ENCODE results near the gene CDC16. TPM values are rescaled to one million over a fixed set of nuclear protein-coding genes. Genes with fewer than 3 reads are reported as not detected.

Gene CDC16
- total and polyA plus RNA-seq, 2 of the 4 experiments (the other 2 are of a cell fraction): 41.6 to 66.6 TPM

DNA sequence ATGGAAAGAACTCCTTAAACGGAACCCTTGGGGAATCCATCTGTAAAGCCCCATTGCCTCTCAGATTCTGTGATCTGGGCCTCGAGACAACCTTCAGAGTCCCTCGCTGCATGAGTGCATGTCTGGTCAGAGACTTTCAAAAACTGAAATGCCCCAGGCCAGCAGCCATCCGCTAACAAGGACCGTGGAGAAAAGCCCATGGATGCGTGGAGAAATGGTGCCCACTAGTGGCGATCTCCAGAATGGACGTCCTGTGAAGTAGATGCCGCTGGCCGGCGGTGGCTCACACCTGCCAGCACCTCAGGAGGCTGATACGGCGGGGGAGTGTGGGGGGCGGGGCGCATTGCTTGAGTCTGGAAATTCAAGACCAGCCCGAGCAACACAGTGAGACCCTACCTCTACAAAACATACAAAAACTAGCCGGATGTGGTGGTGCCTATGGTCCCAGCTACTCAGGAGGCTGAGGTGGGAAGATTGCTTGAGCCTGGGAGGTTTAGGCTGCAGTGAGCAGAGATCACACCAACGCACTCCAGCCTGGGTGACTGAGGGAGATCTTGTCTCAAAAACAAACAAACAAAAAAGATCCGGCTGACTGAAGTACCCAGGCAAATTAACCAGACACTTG lies 7.9 kb upstream of the CDC16 start (continued):
- TF ChIP-seq RCOR1 (IDR thresholded peaks at IDR 0.05; ENCODE audit: insufficient replicate concordance, low read length): no peak

DNA sequence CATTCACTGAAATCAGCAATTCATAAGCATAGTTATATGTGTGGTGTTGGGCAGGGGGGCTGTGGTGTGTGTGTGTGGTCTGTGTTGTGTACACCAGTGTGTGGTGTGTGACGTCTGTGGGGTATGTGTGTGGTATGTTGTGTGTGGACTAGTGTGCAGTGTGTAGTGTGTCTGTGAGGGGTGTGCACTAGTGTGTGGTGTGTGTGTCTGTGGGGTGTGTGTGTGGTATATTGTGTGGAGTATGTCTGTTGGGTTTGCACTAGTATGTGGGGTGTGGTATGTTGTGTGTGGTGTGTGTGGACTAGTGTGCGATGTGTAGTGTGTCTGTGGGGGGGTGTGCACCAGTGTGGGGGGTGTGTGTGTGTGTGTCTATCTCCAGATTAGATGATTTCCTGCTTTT lies 7.2 kb upstream of the CDC16 start:
- H3K9ac ChIP-seq (ENCODE audit: low read depth, low read length): no peak overlapping the region
- peaks cover 8% of the 10 kb centered on the region for H3K4me1 ChIP-seq (ENCODE audit: control insufficient read depth, insufficient read depth, low read length)
- ChIA-PET CTCF (no interaction called here), POLR2A (ENCODE audit: unreplicated experiment) (no interaction called here)
- intact Hi-C loops (cut with micrococcal nuclease) (loop anchor here (2.0 to 5.0 kb wide), 3 partner anchors 97 to 365 kb away; partner anchors contain the start of gene GAS6), in situ Hi-C loops (cut with MboI; ENCODE audit: low sequenced_read_pairs) (no loop called here), dilution Hi-C loops (cut with HindIII; ENCODE audit: low sequenced_read_pairs, unreplicated experiment) (no loop called here)
- H2AK9ac ChIP-seq (replicated peaks; ENCODE audit: low read depth, low read length, poor library complexity): no peak overlapping the region
- peaks cover 0 to 3% of the 10 kb centered on the region in 2 experiments; a peak in 2 of 4 replicates for H3K79me1 ChIP-seq (ENCODE audit: low read depth in 1 of 2, low read length in 2 of 2)
- H4K91ac ChIP-seq (ENCODE audit: insufficient read depth, low read depth, low read length): no peak overlapping the region
- H3K9me1 ChIP-seq (ENCODE audit: insufficient read depth, low read length): no peaks in the 10 kb centered on the region
- H3K27ac ChIP-seq (ENCODE audit: insufficient read depth, low read length): no peak overlapping the region
- peak overlapping the region; percentile 71 for H3K23ac ChIP-seq (ENCODE audit: low read depth, low read length)
- ATAC-seq (ENCODE audit: low read depth) (no peak), DNase-seq (no peak)
- H4K5ac ChIP-seq (ENCODE audit: low read depth, low read length): no peak overlapping the region
- H3K4ac ChIP-seq (ENCODE audit: low read depth, low read length): peak overlapping the region; percentile 40; the same call in 1 of the 2 replicates
- no peak overlapping the region; the same call in 1 of the 2 replicates for H2BK120ac ChIP-seq (ENCODE audit: low read depth, low read length)
- H3K4me2 ChIP-seq (ENCODE audit: low read depth, low read length): no peak overlapping the region
- no peak overlapping the region for H2BK5ac ChIP-seq (ENCODE audit: low read depth, low read length, poor library complexity, severe bottlenecking)
- H2AK5ac ChIP-seq (ENCODE audit: low read depth, low read length): peak overlapping the region; percentile 86; the same call in 1 of the 2 replicates
- WGBS, 2 experiments (ENCODE audit: extremely low coverage in 2 of 2, insufficient read length in 1 of 2): no CpG with 5 or more reads among the region's 2 CpGs
- no peaks in the 10 kb centered on the region for H4K20me1 ChIP-seq (ENCODE audit: insufficient read depth, low read length)
- 0 out of 3 replicates have a peak overlapping the region, but pooled peaks have one; percentile 65 for H2BK15ac ChIP-seq (ENCODE audit: low read depth, low read length)
- no peak overlapping the region for H3K18ac ChIP-seq (ENCODE audit: low read depth, low read length)
- no peak overlapping the region for H4K8ac ChIP-seq (ENCODE audit: low read depth in 2 of 2, low read length in 2 of 2)
- H3K4me3 ChIP-seq (ENCODE audit: insufficient read depth, low read depth, low read length): no peak overlapping the region
- H3K14ac ChIP-seq (replicated peaks; ENCODE audit: low read depth, low read length): no peak overlapping the region
- no peaks in the 10 kb centered on the region for H3K9me3 ChIP-seq (ENCODE audit: control insufficient read depth, insufficient read depth, low read length)
- no peak overlapping the region for H3K56ac ChIP-seq (ENCODE audit: extremely low read depth, insufficient read depth, low read length)
- no peak overlapping the region; the same call in 1 of the 2 replicates for H2BK20ac ChIP-seq (ENCODE audit: low read depth, low read length)
- peak overlapping the region; percentile 45 for H2AFZ ChIP-seq (replicated peaks; ENCODE audit: low read length, poor library complexity)
- no peaks in the 10 kb centered on the region for H3K27me3 ChIP-seq (ENCODE audit: control insufficient read depth, insufficient read depth, low read length)
- no peaks in the 10 kb centered on the region for H3K36me3 ChIP-seq (ENCODE audit: control insufficient read depth, insufficient read depth, low read length)
- BruUV-seq (replicated peaks): no TSS peak
- TF ChIP-seq RAD21 (IDR thresholded peaks at IDR 0.05; ENCODE audit: low read length) (no peak), RFX5 (IDR thresholded peaks at IDR 0.05; ENCODE audit: low read depth, low read length) (no peak), FOS (IDR thresholded peaks at IDR 0.05; ENCODE audit: low read depth, low read length) (no peak), MXI1 (IDR thresholded peaks at IDR 0.05; ENCODE audit: borderline replicate concordance, low read depth, low read length) (no peak), BHLHE40 (IDR thresholded peaks at IDR 0.05; ENCODE audit: low read depth, low read length) (no peak), MAFK (IDR thresholded peaks at IDR 0.05; ENCODE audit: low read depth, low read length) (no peak), MAZ (IDR thresholded peaks at IDR 0.05; ENCODE audit: borderline replicate concordance, low read depth, low read length) (no peak), CHD1 (IDR thresholded peaks at IDR 0.05; ENCODE audit: low read depth, low read length) (no peak), NFE2L2 (IDR thresholded peaks at IDR 0.05; ENCODE audit: low read depth, low read length) (no peak), POLR2A (IDR thresholded peaks at IDR 0.05; ENCODE audit: low read depth, low read length) (no peak)
- TF ChIP-seq, protein P1, sequence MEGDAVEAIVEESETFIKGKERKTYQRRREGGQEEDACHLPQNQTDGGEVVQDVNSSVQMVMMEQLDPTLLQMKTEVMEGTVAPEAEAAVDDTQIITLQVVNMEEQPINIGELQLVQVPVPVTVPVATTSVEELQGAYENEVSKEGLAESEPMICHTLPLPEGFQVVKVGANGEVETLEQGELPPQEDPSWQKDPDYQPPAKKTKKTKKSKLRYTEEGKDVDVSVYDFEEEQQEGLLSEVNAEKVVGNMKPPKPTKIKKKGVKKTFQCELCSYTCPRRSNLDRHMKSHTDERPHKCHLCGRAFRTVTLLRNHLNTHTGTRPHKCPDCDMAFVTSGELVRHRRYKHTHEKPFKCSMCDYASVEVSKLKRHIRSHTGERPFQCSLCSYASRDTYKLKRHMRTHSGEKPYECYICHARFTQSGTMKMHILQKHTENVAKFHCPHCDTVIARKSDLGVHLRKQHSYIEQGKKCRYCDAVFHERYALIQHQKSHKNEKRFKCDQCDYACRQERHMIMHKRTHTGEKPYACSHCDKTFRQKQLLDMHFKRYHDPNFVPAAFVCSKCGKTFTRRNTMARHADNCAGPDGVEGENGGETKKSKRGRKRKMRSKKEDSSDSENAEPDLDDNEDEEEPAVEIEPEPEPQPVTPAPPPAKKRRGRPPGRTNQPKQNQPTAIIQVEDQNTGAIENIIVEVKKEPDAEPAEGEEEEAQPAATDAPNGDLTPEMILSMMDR (conservative IDR thresholded peaks at IDR 0.05; ENCODE audit: low read depth, low read length): no peak
- TF ChIP-seq, protein P2, sequence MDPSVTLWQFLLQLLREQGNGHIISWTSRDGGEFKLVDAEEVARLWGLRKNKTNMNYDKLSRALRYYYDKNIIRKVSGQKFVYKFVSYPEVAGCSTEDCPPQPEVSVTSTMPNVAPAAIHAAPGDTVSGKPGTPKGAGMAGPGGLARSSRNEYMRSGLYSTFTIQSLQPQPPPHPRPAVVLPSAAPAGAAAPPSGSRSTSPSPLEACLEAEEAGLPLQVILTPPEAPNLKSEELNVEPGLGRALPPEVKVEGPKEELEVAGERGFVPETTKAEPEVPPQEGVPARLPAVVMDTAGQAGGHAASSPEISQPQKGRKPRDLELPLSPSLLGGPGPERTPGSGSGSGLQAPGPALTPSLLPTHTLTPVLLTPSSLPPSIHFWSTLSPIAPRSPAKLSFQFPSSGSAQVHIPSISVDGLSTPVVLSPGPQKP (IDR thresholded peaks at IDR 0.05; ENCODE audit: borderline replicate concordance, low read depth, low read length): no peak
- TF ChIP-seq, protein P3, sequence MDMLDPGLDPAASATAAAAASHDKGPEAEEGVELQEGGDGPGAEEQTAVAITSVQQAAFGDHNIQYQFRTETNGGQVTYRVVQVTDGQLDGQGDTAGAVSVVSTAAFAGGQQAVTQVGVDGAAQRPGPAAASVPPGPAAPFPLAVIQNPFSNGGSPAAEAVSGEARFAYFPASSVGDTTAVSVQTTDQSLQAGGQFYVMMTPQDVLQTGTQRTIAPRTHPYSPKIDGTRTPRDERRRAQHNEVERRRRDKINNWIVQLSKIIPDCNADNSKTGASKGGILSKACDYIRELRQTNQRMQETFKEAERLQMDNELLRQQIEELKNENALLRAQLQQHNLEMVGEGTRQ (IDR thresholded peaks at IDR 0.05; ENCODE audit: low read depth, low read length): no peak

Measured in IMR-90 (cell line).